ENCODE data around the gene LCP1.
"Not testable (repeated sequence)": the region's sequence is repeated elsewhere in the genome, so short reads cannot be mapped to it uniquely, and the experiment has no call there.

The LCP1 gene, protein sequence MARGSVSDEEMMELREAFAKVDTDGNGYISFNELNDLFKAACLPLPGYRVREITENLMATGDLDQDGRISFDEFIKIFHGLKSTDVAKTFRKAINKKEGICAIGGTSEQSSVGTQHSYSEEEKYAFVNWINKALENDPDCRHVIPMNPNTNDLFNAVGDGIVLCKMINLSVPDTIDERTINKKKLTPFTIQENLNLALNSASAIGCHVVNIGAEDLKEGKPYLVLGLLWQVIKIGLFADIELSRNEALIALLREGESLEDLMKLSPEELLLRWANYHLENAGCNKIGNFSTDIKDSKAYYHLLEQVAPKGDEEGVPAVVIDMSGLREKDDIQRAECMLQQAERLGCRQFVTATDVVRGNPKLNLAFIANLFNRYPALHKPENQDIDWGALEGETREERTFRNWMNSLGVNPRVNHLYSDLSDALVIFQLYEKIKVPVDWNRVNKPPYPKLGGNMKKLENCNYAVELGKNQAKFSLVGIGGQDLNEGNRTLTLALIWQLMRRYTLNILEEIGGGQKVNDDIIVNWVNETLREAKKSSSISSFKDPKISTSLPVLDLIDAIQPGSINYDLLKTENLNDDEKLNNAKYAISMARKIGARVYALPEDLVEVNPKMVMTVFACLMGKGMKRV

GRCh38 chr13:46181840-46182490 lies at the start of gene LCP1:
Gene LCP1, minus strand, starts transcription at chr13:46182177. Its CDS starts 22,515 bp downstream, at chr13:46159662.
- DNase-seq (ENCODE audit: low spot score), result no peak

- no peak for DNase-seq (ENCODE audit: low spot score)
Observed at GRCh38 chr13:46229251-46229650, 47.3 kb upstream of the LCP1 start.

GRCh38 chr13:46220234-46220633 lies 38.3 kb upstream of the LCP1 start:
- not testable (repeated sequence) for DNase-seq (ENCODE audit: low spot score)

DNA sequence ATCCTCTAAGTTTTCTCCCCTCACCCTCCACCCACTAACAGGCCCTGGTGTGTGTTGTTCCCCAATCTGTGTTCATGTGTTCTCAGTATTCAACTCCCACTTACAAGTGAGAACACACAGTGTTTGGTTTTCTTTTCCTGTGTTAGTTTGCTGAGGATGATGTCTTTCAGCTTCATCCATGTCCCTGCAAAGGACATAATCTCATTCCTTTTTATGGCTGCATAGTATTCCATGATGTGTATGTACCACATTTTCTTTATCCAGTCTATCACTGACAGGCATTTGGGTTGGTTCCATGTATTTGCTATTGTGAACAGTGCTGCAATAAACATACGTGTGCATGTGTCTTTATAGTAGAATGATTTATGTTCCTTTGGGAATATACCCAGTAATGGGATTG lies 32.8 kb upstream of the LCP1 start:
- DNase-seq (ENCODE audit: low spot score), result not testable (repeated sequence)

- DNase-seq (ENCODE audit: low spot score), result no peak
Observed at GRCh38 chr13:46213242-46213641, 31.3 kb upstream of the LCP1 start.

DNA sequence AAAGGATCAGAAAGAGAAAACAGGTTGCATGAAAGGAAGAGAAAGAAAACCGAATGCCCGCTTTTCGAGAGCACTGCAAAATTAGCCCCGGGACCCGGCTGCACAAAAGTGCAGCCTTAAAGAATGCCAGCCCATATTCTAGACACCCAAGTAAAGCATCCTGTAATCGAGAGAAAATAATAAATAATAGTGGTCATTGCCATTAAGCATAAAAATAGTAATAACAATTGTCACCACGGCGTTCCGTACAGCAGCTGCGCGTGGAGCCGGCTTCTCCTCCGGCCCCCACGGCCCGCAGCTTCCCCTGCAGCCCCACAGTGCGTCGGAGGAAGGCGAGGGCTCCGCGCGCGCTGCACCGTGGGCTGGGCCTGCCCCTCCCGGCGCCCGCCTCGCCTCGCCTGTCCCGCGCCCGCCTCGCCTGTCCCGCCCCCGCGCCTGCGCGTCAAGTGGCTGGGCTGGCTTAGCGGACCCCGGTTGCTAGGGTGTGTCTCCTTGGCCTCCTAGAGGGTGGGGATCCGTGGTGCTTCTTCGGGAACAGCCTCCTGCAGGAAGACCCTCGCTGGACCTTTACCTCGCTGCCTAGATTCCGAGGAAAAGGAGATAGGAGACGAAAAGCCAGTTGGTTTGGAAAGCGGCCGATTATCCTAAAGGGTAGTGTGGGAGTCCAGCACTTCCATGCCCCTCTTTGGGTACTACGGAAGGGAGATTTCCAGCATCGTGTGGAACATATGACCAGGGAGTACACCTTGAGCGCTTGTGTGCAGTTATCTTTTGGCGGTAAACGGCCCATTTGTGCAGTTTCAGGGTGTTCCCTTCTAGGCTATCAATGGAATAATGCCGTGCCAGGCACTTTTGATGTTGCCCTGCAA lies 29.7 kb upstream of the LCP1 start, which contains the start of gene LRRC63:
Gene LRRC63 (plus strand): TSS at position 446 of the 869 bp plus-strand sequence. CDS start 1,107 bp downstream, outside the sequence.
- DNase-seq (ENCODE audit: low spot score), result peak; percentile 24

DNA sequence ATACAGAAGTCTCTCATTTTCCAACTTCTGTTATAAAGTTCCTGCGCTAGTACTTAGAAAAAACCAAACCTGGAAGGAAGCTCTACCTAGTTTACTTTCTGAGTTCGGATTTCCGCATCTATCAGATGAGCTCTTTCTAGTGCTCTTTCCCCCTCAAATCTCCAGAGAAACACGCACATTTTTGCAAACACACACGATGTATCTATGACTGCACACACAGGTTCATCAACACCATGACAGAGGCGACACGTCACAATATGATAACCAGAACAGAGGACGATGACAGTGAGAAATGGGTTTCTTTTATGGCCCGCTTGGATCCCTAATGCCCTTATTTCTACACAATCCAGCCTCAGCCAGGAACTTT lies 29.1 kb upstream of the LCP1 start:
- no peak for DNase-seq (ENCODE audit: low spot score)

GRCh38 chr13:46210362-46211083 lies 28.5 kb upstream of the LCP1 start:
- DNase-seq (ENCODE audit: low spot score), result no peak

GRCh38 chr13:46207828-46208227 lies 25.9 kb upstream of the LCP1 start:
- DNase-seq (ENCODE audit: low spot score), result no peak

DNA sequence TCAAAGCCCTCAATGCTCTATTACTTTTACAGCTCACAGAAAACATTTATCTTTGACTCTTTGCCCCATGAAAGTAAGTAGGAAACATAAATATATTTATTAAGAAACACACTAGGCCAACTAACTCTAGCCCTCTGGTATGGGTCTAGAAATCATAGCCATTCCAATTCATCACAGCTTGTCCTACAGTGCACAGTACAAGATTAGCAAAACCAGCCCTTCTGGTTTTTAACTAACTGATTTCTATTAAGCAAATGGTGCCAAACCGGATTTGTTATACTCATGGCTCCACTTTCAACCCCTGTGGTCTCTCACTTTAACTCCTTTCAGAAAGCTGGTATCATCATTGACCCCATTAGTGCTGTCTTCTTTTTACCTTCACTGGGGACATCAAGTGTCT lies 24.2 kb upstream of the LCP1 start:
- no peak for DNase-seq (ENCODE audit: low spot score)

DNA sequence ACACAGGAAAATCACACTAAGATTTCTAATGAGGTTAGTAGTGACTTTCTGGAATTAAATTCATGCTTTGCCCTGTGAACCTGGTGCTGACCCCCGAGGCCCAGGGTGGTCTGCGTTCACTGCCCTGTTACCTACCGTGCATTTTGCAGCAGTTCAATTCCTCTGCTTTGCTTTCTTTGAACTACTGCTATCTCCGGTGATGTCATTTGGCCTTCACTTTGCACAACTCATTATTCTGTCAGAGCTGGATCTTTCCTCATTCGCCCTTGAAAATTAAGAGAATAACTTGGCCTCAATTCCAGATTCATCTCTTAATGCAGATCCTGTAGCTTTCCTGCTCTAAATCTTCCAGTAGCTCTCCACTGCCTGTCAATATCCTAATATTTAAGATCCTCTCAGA lies 21.0 kb upstream of the LCP1 start:
- DNase-seq (ENCODE audit: low spot score), result no peak

- no peak for DNase-seq (ENCODE audit: low spot score)
Observed at GRCh38 chr13:46202188-46202795, 20.3 kb upstream of the LCP1 start.

DNA sequence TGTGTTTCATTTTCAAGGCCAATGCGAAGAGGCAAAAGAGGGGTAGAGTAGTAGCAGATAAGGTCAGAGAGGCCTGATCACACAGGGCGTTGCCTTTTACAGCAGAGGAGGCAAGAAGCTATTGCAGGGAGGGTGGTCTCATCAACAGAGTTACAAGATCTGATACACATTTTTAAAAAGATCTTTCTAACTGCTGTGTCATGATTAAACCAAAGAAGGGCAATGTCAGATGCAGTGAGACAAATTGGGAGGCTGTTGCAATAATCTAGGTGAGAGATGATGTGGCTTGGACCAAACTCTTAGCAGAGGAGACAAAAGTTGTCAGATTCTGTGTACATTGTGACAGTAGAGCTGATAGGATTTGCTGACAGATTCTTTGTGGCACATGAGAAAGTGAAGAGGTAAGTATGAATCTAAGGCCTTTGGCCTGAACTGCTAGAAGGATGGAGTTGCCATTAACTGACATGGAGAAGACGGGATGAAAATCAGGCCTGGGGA lies 16.8 kb upstream of the LCP1 start:
- no peak for DNase-seq (ENCODE audit: low spot score)

GRCh38 chr13:46197299-46198048 lies 15.5 kb upstream of the LCP1 start:
- no peak for DNase-seq (ENCODE audit: low spot score)

GRCh38 chr13:46195016-46195415 lies 13.0 kb upstream of the LCP1 start:
- DNase-seq (ENCODE audit: low spot score), result no peak

GRCh38 chr13:46192412-46192811 lies 10.4 kb upstream of the LCP1 start:
- DNase-seq (ENCODE audit: low spot score), result no peak

- DNase-seq (ENCODE audit: low spot score), result no peak
Observed at GRCh38 chr13:46185634-46186033, 3.7 kb upstream of the LCP1 start.

- no peak for DNase-seq (ENCODE audit: low spot score)
Observed at GRCh38 chr13:46184277-46184699, 2.3 kb upstream of the LCP1 start.

DNA sequence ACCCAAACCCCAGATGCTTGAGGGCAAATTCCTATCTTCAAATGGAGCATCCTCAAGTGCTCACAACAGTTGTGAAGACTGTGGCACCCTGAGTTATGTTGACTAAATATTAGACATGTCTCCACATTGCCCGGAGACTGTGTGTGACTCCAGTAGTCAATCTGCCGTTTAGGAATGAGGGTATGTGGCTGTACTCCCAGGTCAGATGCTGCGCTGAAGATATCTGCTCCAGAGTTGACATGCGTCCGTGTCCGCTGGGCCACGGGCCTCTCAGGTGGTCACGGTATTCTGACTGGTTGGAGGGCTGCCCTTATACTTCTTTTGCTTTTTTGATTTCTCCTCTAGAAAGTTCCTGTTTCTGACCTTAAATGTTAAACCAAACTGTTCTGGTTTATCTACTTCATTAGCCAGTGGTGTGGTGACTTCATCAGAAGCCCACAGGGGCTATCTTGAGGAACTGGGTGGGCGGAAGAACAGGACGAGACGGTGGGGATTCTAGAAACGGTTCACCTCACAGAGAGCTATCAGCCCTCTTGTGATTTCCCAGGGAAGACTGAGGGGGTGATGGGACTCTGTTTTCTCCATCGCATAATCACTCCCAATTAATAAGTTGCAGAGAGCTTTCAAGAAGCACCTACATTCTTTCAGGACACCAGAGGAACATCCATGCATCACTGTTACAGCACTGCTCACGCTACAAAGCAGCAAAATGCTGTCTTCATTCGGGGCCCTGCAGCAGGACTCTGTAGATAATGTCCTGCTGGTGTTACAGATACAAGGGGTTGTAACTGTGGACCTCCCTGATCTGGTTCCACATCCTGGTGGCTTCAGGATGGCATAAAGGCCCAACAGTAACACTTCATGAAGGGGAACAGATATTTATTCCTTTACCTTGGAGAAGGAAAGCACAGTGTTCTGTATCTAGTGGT lies 1.3 kb upstream of the LCP1 start:
- no peak for DNase-seq (ENCODE audit: low spot score)

Data from hepatic stellate cell (primary cell).